NCI-H146 treated with DMSO at 0.1 percent for 48 hours (cell line): ENCODE results near the gene SRL.
A peak's percentile ranks its signal among the peaks of the same experiment; 100 is the strongest.

ENCODE experiments used
- DNase-seq: peaks from one replicate; lab custom pipeline; 2025; ENCODE audit not compliant: unreplicated experiment; lab: John Stamatoyannopoulos, UW

SRL gene

GRCh38 chr16:4202615-4203345 lies 39.1 kb downstream of the SRL start:
- no peak for DNase-seq

GRCh38 chr16:4200781-4201137 lies 41.1 kb downstream of the SRL start:
- no peak for DNase-seq

- peak; percentile 56 for DNase-seq
Observed at GRCh38 chr16:4200000-4200780, 41.7 kb downstream of the SRL start.

DNA sequence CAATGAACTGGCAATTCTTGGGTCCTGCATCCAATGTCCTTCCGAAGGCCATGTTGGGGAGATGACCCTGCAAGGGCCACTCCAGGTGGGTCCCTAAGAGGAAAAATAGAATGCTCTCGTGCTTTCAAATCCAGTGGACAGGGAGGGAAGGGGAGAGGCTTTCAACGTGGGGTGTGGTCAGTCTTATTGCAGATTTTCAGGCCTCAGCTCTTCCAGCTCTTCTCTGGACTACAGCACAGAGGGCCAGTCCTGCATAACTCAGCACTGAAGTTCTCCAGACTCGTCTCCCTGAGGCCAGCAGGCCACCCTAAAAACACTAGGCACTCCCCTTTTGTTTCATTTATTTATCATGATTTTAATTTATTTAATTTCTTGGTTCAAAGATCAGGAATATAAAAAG lies 43.1 kb downstream of the SRL start:
- no peak for DNase-seq

DNA sequence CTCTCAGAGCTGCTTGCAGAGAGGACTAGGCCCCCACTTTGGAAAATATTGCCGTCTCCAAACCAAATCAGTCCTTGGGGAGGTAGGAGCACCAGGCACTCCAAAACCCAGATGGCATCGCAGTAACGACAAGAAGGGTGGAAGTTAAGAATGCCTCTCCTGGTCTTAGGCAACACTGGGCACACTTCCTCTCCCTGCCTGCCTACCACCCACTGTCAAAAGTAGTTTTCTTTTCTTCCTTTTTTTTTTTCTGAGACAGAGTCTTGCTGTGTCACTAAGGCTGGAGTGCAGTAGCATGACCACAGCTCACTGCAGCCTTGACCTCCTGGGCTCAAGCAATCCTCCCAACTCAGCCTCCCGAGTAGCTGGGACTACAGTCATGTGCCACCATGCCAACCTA lies 47.2 kb downstream of the SRL start:
- DNase-seq = no peak

GRCh38 chr16:4193920-4194319 lies 48.0 kb downstream of the SRL start:
- no peak for DNase-seq

DNA sequence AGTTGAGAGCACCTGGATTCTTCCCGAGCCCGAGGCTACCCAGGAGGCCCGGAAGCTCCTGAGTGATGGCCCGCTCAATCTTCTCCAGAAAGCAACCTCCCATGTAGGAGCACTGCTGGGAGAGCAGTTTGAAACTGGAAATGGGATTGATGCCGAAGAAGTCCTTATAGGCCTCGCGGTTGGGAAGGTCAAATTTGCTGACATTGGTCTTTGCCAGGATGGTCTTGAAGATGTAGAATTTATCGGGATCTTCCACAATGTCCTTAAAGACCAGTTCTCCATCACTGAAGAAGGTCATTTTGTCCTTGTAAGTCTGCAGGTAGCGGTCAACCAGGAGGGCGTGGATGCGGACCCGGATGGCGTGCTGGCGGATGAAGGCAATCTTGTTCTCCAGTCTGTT lies 49.7 kb downstream of the SRL start:
- no peak for DNase-seq

DNA sequence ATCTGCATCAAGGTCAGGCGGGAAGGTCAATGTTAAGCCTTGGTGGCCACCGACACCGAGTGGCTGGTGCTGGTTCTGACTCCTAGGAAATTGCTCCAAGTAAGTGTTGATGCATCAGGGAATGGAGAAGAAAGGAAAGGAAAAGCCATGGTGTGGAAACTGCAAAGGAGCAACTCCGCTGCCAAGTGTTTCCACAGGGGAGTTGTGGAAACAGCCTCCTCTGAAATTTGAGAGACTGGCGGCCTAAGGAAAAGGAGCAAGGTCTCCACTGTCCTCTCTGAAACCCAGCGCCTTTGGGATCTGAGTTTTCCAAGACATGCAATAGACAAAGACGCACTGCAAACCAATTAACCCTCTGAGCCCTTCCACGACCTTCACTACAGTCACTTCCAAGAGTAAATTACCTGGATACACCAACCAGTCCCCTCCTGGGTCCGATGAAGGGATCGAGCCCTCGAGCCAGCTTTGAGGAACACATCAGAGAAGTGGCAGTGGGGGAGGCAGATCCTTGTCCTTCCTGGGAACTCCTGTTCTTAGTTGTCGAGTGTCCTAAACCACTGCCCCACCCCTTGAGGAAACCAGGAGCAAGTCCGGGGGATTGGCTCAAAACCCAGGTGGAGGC lies 51.1 kb downstream of the SRL start:
- no peak for DNase-seq

GRCh38 chr16:4190086-4190485 lies 51.8 kb downstream of the SRL start:
- DNase-seq = no peak

GRCh38 chr16:4184038-4184702 lies 57.7 kb downstream of the SRL start:
- DNase-seq = no peak

DNA sequence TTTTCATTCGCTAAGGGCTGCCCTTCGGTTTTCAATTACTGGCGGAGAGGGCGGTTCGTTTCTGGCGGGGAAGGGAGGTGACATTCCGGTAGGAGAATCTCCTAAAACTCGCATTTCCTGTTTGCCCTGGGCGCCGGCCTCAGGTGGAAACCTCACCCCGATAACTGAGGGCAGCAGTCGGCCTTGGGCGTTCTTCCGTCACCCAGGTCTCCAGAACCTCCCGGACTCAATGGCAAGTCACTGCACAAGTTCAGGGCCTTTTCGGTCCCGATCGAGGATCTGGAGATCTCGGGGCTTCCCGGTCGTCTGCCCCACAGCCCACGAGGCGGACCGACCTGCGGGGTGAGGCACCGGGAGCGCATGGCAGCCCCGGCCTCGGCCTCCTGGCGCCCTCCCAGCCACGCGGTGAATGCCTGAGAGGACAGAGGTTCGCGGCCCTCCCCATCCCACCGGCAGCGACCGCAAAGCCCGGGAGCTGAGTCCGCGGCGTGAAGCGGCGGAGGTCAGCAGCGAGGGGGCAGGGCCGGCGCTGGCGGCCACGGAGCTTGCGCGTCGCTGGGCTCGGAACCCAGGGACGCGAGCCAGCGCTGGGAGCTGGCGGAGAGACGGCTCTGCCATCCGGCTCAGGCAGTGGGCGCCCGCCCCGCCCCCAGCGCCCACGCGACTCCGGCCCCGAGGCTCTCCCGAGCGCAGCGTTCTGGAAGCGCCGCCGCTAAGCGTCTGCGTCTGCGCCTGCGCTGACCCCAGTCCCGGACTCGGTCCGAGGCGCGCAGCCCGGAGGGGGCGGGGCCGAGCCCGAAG lies 58.4 kb downstream of the SRL start:
- peak; percentile 76 for DNase-seq

- DNase-seq = no peak
Observed at GRCh38 chr16:4182581-4183236, 59.2 kb downstream of the SRL start.

DNA sequence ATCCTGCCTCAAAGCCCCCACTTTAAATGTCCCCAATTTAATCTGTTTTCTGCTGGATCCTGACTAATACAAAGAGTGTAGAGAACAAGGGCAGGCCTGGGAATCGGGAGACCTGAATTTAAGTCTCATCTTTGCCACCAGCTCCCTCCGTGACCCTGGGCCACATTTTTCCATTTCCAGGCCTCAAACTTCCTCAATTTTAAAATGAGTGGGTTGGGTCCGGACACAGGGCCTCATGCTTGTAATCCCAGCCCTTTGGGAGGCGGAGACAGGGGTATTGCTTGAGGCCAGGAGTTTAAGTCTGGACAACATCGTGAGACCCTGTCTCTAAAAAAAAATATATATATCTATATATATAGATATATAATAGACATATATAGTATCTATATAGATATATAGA lies 61.4 kb downstream of the SRL start:
- no peak for DNase-seq

GRCh38 chr16:4179763-4180260 lies 62.1 kb downstream of the SRL start:
- no peak for DNase-seq

GRCh38 chr16:4179020-4179419 lies 62.9 kb downstream of the SRL start:
- DNase-seq = no peak

GRCh38 chr16:4178468-4179010 lies 63.3 kb downstream of the SRL start:
- DNase-seq = no peak

- peak; percentile 45 for DNase-seq
Observed at GRCh38 chr16:4176906-4177417, 64.9 kb downstream of the SRL start.

- DNase-seq = no peak
Observed at GRCh38 chr16:4175849-4176248, 66.0 kb downstream of the SRL start.

DNA sequence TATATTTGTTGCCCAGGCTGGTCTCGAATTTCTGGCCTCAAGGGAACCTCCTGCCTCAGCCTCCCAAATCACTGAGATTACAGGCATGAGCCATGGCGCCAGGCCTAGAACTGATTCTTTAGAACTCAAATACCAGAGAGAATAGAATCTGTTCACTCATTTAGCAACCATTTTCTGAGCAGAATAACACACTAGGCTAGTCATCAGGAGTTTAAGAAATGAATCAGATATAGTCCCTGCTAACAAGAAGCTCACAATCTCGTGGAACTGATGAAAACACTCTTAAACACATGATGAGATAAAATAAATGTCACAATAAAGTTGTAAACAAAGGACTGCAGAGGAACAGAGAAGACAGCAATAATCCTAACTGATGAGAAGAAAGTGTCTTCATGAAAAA lies 69.8 kb downstream of the SRL start:
- no peak for DNase-seq

GRCh38 chr16:4169415-4169814 lies 72.5 kb downstream of the SRL start:
- DNase-seq = no peak
